ENCODE data around the gene COX8C.

COX8C gene

GRCh38 chr14:93319958-93320357, 27.0 kb upstream of the COX8C start:
- TF ChIP-seq, protein P1, sequence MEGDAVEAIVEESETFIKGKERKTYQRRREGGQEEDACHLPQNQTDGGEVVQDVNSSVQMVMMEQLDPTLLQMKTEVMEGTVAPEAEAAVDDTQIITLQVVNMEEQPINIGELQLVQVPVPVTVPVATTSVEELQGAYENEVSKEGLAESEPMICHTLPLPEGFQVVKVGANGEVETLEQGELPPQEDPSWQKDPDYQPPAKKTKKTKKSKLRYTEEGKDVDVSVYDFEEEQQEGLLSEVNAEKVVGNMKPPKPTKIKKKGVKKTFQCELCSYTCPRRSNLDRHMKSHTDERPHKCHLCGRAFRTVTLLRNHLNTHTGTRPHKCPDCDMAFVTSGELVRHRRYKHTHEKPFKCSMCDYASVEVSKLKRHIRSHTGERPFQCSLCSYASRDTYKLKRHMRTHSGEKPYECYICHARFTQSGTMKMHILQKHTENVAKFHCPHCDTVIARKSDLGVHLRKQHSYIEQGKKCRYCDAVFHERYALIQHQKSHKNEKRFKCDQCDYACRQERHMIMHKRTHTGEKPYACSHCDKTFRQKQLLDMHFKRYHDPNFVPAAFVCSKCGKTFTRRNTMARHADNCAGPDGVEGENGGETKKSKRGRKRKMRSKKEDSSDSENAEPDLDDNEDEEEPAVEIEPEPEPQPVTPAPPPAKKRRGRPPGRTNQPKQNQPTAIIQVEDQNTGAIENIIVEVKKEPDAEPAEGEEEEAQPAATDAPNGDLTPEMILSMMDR (IDR thresholded peaks at IDR 0.05; ENCODE audit: low read depth, low read length) = no peak
- in situ Hi-C loops (cut with HindIII; ENCODE audit: low sequenced_read_pairs) = no loop called here
- DNase-seq (ENCODE audit: low read depth, low spot score) = no peak
- H3K4me3 ChIP-seq (ENCODE audit: low read depth, low read length) = no peak overlapping the region

DNA sequence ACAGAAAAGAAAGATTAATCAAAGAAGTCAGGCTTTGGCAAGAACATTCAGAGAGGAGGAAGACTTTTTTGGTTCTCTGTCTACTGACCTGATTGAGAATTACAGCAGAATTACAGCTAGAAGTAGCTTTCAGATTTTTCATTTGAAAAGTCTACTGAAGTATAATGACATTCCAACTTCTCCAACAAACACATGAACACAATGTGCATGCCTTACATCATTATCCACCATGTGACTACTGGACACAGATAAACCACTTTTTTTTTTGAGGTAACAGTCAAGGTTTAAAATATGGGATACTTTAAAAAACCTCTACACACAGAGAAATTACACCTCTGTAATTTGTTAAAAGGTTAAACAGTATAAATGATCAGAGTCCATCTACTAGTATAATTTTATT, 26.5 kb upstream of the COX8C start:
- TF ChIP-seq, protein P1 (IDR thresholded peaks at IDR 0.05; ENCODE audit: low read depth, low read length) = no peak
- in situ Hi-C loops (cut with HindIII; ENCODE audit: low sequenced_read_pairs) = no loop called here
- no peak for DNase-seq (ENCODE audit: low read depth, low spot score)
- H3K4me3 ChIP-seq (ENCODE audit: low read depth, low read length) = no peak overlapping the region

DNA sequence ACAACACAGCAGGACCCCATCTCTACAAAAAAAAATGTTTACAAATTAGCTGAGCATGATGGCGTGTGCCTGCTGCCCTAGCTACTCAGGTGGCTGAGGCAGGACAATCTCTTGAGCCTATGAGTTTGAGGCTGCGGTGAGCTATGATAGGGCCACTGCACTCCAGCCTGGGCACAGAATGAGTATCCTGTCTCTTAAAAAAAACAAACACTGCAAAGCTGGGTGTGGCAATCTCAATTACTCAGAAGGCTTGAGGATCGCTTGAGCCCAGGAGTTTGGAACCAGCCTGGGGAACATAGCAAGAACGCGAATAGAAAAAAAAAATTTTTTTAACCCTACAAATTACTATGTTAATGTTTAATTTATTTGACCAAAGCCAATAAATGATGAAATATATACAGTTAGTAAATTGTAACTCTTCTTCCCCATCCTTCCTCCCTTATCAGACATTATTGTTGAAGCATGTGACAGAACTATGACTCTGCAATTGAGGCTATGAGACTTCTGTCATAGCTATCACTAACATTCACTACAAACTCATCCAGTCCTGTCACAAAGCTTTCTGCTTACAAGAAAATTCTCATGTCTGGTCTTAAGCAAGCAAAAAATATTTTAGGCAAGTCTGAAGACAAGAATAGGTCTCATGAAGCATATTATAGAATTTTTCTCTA, 23.9 kb upstream of the COX8C start:
- DNase-seq (ENCODE audit: low read depth, low spot score) = no peak
- TF ChIP-seq, protein P1 (IDR thresholded peaks at IDR 0.05; ENCODE audit: low read depth, low read length) = no peak
- H3K4me3 ChIP-seq (ENCODE audit: low read depth, low read length) = no peak overlapping the region
- in situ Hi-C loops (cut with HindIII; ENCODE audit: low sequenced_read_pairs) = no loop called here

GRCh38 chr14:93323600-93324174, 23.3 kb upstream of the COX8C start:
- DNase-seq (ENCODE audit: low read depth, low spot score) = no peak
- H3K4me3 ChIP-seq (ENCODE audit: low read depth, low read length) = no peak overlapping the region
- in situ Hi-C loops (cut with HindIII; ENCODE audit: low sequenced_read_pairs) = no loop called here
- TF ChIP-seq, protein P1 (IDR thresholded peaks at IDR 0.05; ENCODE audit: low read depth, low read length) = no peak

- TF ChIP-seq, protein P1 (IDR thresholded peaks at IDR 0.05; ENCODE audit: low read depth, low read length) = no peak
- no peak for DNase-seq (ENCODE audit: low read depth, low spot score)
- in situ Hi-C loops (cut with HindIII; ENCODE audit: low sequenced_read_pairs) = no loop called here
- H3K4me3 ChIP-seq (ENCODE audit: low read depth, low read length) = no peak overlapping the region
These were observed 20.8 kb upstream of the COX8C start for GRCh38 chr14:93326196-93326595.

- DNase-seq (ENCODE audit: low read depth, low spot score) = no peak
- in situ Hi-C loops (cut with HindIII; ENCODE audit: low sequenced_read_pairs) = no loop called here
- TF ChIP-seq, protein P1 (IDR thresholded peaks at IDR 0.05; ENCODE audit: low read depth, low read length) = no peak
These were observed 18.4 kb upstream of the COX8C start for GRCh38 chr14:93328546-93328945.

More at GRCh38 chr14:93328546-93328945, 18.4 kb upstream of the COX8C start:
- H3K4me3 ChIP-seq (ENCODE audit: low read depth, low read length) = no peak overlapping the region
